ENCODE data around the gene PCDHGA1.

PCDHGA1 gene

DNA sequence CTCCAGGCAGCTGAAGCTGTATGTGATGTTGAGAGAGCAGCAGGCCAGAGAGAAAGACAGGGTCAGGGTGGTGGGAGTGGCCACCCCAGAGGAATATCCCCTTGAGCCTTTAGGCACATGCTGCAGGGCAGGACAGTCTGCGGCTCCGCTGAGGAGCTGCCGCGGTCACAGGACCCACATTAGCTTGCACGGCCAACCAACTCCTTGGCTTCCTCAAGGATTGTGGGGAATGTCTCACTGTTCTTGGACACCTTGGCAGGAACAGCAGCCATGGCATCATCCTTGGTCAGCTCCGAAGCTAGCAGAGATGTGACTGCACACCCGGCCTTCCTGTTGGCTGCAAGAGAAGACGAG, 186.3 kb downstream of the PCDHGA1 start:
- TF ChIP-seq, protein P1, sequence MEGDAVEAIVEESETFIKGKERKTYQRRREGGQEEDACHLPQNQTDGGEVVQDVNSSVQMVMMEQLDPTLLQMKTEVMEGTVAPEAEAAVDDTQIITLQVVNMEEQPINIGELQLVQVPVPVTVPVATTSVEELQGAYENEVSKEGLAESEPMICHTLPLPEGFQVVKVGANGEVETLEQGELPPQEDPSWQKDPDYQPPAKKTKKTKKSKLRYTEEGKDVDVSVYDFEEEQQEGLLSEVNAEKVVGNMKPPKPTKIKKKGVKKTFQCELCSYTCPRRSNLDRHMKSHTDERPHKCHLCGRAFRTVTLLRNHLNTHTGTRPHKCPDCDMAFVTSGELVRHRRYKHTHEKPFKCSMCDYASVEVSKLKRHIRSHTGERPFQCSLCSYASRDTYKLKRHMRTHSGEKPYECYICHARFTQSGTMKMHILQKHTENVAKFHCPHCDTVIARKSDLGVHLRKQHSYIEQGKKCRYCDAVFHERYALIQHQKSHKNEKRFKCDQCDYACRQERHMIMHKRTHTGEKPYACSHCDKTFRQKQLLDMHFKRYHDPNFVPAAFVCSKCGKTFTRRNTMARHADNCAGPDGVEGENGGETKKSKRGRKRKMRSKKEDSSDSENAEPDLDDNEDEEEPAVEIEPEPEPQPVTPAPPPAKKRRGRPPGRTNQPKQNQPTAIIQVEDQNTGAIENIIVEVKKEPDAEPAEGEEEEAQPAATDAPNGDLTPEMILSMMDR (conservative IDR thresholded peaks at IDR 0.05; ENCODE audit: low read depth, low read length), result no peak
- H3K4me3 ChIP-seq (IDR thresholded peaks at IDR 0.05; ENCODE audit: insufficient read depth, low read depth, low read length), result no peak overlapping the region
- no peaks in the 10 kb centered on the region for H3K79me2 ChIP-seq (ENCODE audit: insufficient read depth, low read depth)
- H3K9ac ChIP-seq, result no peak overlapping the region
- H4K20me1 ChIP-seq (ENCODE audit: insufficient read depth), result no peaks in the 10 kb centered on the region
- no peaks in the 10 kb centered on the region for H3K4me1 ChIP-seq (ENCODE audit: low read depth, poor library complexity, severe bottlenecking)
- H3K4me2 ChIP-seq, result no peak overlapping the region
- no peaks in the 10 kb centered on the region for H3K27me3 ChIP-seq (ENCODE audit: insufficient read depth, low read depth)
- H3K27ac ChIP-seq, result no peak overlapping the region
- no peaks in the 10 kb centered on the region; the same call in 1 of the 2 replicates for H3K36me3 ChIP-seq (ENCODE audit: insufficient read depth)
- no peak overlapping the region for H2AFZ ChIP-seq (ENCODE audit: low read depth)

DNA sequence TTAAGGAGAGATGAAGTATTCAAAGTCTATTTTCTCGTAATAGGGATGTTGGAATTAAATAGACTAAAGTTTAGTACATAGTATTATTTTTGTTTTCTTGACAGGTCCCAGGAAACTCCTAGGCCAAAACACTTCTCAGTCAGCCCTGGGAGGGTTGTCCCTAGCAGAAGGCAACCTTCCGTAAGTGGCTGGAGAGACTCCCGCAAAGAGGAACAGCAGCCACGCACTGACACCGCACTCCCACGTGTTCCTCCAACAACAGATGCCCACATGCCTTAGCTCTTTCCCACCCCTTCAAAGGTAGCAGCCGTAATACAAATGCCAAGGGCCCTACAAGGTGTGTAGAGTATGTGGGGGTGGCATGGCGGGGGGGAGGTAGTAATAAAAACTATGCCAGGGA, 187.0 kb downstream of the PCDHGA1 start:
- H3K36me3 ChIP-seq (ENCODE audit: insufficient read depth), result no peaks in the 10 kb centered on the region; the same call in 1 of the 2 replicates
- no peak overlapping the region for H2AFZ ChIP-seq (ENCODE audit: low read depth)
- no peak overlapping the region for H3K4me2 ChIP-seq
- no peaks in the 10 kb centered on the region for H3K27me3 ChIP-seq (ENCODE audit: insufficient read depth, low read depth)
- no peak overlapping the region for H3K9ac ChIP-seq
- no peaks in the 10 kb centered on the region for H4K20me1 ChIP-seq (ENCODE audit: insufficient read depth)
- TF ChIP-seq, protein P1 (conservative IDR thresholded peaks at IDR 0.05; ENCODE audit: low read depth, low read length), result no peak
- H3K79me2 ChIP-seq (ENCODE audit: insufficient read depth, low read depth), result no peaks in the 10 kb centered on the region
- no peak overlapping the region for H3K27ac ChIP-seq
- H3K4me1 ChIP-seq (ENCODE audit: low read depth, poor library complexity, severe bottlenecking), result no peaks in the 10 kb centered on the region
- H3K4me3 ChIP-seq (IDR thresholded peaks at IDR 0.05; ENCODE audit: insufficient read depth, low read depth, low read length), result no peak overlapping the region

DNA sequence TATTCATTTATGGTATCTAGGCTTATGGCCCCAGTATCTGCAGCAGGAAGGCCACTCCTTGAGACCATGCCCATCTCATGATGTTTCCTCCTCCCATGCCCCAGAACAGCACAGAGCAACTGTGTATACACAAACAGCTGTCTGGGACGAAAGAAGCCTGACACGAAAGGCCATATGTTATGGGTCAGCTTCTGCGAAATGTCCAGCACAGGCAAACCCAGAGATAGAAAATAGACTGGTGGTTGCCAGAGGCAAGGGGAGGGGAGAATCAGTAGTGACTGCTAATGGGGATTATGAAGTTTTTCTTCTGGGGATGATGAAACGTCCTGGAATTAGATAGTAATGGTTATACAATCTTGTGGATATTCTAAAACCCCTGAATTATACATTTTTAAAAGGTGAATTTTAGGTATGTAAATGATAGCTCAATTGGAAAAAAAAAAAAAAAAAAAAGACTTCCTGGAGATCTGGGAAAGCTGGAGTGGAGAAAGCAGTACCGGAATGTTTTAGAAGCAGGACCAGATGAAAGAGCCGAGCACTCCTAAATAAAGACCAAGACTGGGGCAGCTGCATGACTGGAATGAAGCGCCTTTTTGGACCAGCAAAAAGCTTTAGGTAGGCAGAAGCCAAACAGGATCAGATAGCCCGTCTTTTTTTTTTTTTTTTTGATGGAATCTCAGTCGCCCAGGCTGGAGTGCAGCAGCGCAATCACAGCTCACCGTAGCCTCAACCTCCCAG, 187.7 kb downstream of the PCDHGA1 start:
- Histone ChIP-seq H3K27me3 (ENCODE audit: insufficient read depth, low read depth) (no peaks in the 10 kb centered on the region), H3K27ac (no peak overlapping the region)

DNA sequence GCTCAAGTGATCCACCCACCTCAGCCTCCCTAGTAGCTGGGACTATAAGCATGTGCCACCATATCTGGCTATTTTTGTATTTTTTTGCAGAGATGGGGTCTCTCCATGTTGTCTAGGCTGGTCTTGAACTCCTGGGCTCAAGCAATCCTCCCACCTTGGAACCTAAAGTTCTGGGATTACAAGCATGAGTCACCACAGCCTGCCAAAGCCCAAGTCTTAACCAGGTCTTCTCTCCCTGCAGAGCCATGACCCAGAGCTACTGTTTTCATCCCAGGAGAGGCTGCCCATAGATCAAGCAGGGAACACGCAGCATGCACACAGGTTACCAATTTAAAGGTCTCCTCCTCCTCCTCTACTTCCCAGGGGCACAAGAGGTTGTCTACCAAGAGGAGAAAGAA, 188.3 kb downstream of the PCDHGA1 start:
- H3K27ac ChIP-seq, result no peak overlapping the region
- no peak overlapping the region for H3K4me3 ChIP-seq (IDR thresholded peaks at IDR 0.05; ENCODE audit: insufficient read depth, low read depth, low read length)
- no peaks in the 10 kb centered on the region for H3K79me2 ChIP-seq (ENCODE audit: insufficient read depth, low read depth)
- H3K4me1 ChIP-seq (ENCODE audit: low read depth, poor library complexity, severe bottlenecking), result no peaks in the 10 kb centered on the region
- no peaks in the 10 kb centered on the region; the same call in 1 of the 2 replicates for H3K36me3 ChIP-seq (ENCODE audit: insufficient read depth)
- H4K20me1 ChIP-seq (ENCODE audit: insufficient read depth), result no peaks in the 10 kb centered on the region
- H3K4me2 ChIP-seq, result no peak overlapping the region
- H3K9ac ChIP-seq, result no peak overlapping the region
- no peak overlapping the region for H2AFZ ChIP-seq (ENCODE audit: low read depth)
- H3K27me3 ChIP-seq (ENCODE audit: insufficient read depth, low read depth), result no peaks in the 10 kb centered on the region
- TF ChIP-seq, protein P1 (conservative IDR thresholded peaks at IDR 0.05; ENCODE audit: low read depth, low read length), result no peak

More for the DNA sequence above, 187.7 kb downstream of the PCDHGA1 start:
- Histone ChIP-seq H3K36me3 (ENCODE audit: insufficient read depth) (no peaks in the 10 kb centered on the region; the same call in 1 of the 2 replicates), H3K4me2 (no peak overlapping the region), H3K9ac (no peak overlapping the region), H3K4me1 (ENCODE audit: low read depth, poor library complexity, severe bottlenecking) (no peaks in the 10 kb centered on the region), H3K4me3 (IDR thresholded peaks at IDR 0.05; ENCODE audit: insufficient read depth, low read depth, low read length) (no peak overlapping the region), H2AFZ (ENCODE audit: low read depth) (no peak overlapping the region), H4K20me1 (ENCODE audit: insufficient read depth) (no peaks in the 10 kb centered on the region), H3K79me2 (ENCODE audit: insufficient read depth, low read depth) (no peaks in the 10 kb centered on the region)
- TF ChIP-seq, protein P1 (conservative IDR thresholded peaks at IDR 0.05; ENCODE audit: low read depth, low read length), result no peak

Measured in KMS-11 (cell line).